Suppressor macrophage treated with lipopolysaccharide for 4 hours (primary cell): Measurements from ENCODE around the gene ATG101.

Source experiments
- DNase-seq: peaks from one replicate; pipeline ENCODE4 v3.0.0-alpha.2; 2020

The ATG101 gene

DNA sequence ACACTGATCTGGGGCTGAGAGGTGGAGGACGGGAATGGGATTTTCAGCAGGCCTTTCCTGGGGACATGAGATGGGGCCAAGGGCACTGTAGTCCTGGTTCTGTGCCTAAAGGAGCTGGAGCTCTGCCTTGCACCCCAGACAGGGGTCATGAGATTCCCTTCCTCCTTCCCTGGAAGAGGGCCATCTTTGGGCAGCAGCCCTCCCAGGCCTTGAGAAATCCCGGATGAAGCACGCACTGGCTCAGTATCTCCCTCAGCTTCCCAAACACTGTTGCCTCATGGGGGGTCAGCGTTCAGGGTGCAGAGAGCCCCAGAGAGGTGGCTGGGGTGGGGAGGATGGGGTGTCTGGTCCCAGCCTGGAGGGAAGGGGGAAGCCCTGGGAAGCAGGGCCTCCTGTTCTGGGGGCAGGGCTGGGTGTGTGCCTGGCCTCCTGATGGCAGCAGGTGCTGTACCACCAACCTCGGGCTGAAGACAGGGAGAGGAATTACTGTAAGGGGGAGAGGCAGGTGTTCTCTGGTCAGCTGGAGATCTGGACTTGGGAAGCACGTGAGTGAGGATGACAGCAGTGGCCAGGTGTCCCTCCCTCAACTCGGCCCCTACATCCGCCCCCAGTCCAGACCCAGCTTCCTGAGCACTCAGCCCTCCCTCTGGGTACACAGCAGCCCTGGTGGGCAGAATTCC is 26.9 kb upstream of the ATG101 start:
- no peak for DNase-seq

- no peak for DNase-seq
Observed at GRCh38 chr12:52043386-52044212, 26.2 kb upstream of the ATG101 start.

DNA sequence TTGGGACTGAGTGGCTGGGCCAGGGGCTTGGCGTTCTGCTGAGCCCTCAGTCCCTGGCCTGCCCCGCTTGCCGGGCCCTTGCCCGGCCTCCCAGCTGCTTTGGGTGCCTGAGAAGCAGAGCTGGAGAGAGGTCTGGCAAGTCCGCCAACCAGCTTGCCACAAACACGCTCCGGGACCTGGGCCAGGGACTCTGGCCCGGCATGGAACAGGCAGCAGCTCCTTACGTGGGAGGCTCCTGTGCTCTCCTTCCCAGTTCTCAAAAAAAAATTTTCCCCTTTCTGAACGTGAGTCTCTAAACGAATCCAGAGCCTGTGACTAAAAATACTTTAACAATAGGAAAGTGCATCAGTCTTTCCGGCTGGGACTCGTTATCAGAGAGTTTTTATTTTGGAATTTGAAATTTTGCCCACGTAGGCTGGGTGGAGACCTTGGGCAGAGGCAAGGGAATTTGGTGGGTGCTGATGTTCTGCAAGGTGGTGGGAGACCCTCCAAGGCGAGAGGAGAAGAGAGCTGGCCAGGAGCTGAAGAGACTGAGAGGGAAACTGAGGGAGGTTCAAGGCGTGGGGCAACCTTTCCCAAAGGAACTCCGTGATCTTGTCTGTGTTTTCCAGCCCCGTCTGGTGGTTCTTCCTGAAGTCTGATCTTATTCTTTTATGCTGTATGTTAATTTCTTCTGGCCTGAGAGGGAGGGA is 25.3 kb upstream of the ATG101 start:
- DNase-seq, result no peak

DNA sequence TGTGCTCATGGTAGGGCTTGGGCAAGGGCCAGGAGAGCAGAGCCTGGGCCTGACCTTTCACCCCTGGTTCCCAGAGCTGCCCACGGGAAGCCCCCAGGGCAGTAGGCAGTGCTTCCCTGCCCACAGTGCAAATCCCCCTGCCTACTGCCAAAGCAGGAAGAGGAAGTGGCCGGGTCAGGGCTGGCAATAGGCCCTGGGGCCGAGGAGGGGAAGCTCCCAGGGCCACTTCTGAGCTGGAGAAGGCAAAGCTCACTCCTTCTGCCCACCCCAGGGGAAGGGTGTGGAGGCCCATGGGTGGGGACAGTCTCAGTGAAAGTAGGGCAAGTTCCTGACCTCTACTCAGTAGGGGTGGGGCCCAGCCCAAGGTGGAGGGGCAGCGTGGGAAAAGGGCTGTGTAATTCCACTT is 24.0 kb upstream of the ATG101 start:
- DNase-seq, result peak; percentile 86

DNA sequence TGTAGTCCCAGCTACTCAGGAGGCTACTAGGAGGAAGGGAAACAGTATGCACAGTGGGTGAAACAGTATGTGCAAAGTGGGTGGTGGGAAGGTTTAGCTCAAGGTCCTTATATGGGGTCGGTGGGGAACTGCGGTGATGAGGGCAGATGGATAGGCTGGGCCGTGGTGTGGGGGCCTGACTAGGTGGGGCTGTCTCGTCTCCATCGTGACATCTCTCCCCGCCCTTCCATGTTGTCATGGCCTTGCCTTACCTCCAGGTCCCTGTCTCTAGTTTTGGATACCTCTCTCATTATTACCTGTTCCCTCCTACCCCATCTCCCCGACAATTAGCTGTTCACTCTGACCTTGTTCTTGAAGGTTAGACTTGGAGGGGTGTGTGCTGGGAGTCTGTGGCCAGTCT is 22.9 kb upstream of the ATG101 start:
- no peak for DNase-seq

- DNase-seq, result no peak
Observed at GRCh38 chr12:52049286-52049685, 20.5 kb upstream of the ATG101 start.

- no peak for DNase-seq
Observed at GRCh38 chr12:52049688-52050087, 20.1 kb upstream of the ATG101 start.

DNA sequence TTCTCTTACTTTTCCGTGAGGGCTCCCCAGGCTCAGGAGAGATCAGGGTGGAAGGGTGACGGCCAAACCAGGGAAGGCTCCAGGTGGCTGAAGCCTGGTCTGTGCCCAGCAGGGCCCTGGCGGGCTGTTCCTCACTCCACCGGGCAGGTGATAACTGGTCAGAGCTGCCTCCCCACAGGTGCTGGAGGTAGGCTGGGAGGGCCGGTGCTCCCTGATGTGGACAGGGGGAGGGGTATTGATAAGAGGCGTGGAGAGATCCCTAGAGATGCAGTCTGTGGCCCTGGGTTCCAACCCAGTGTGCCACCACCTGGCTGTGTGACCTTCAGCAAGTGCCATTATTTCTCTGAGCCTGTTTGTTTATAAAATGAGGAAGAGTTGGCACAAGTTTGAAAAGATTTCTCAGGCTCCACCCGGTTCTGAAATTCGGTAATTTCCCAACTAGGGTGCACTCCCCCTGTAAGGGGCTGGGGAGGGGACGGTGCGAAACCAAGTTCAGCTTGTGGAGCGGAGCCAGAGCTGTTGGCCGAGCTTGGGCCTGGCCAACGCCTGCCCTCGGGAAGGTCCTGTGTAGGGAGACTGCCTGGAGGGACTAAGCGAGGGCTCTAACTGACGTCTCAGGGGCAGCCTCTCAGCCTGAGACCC is 19.5 kb upstream of the ATG101 start:
- peak; percentile 76 for DNase-seq

- peak; percentile 97 for DNase-seq
Observed at GRCh38 chr12:52050758-52051541, 18.8 kb upstream of the ATG101 start, which contains the start of gene NR4A1. Gene NR4A1, plus strand, starts transcription at chr12:52051442. Its CDS starts 2,887 bp downstream, at chr12:52054329.

- no peak for DNase-seq
Observed at GRCh38 chr12:52052468-52053186, 17.2 kb upstream of the ATG101 start.

DNA sequence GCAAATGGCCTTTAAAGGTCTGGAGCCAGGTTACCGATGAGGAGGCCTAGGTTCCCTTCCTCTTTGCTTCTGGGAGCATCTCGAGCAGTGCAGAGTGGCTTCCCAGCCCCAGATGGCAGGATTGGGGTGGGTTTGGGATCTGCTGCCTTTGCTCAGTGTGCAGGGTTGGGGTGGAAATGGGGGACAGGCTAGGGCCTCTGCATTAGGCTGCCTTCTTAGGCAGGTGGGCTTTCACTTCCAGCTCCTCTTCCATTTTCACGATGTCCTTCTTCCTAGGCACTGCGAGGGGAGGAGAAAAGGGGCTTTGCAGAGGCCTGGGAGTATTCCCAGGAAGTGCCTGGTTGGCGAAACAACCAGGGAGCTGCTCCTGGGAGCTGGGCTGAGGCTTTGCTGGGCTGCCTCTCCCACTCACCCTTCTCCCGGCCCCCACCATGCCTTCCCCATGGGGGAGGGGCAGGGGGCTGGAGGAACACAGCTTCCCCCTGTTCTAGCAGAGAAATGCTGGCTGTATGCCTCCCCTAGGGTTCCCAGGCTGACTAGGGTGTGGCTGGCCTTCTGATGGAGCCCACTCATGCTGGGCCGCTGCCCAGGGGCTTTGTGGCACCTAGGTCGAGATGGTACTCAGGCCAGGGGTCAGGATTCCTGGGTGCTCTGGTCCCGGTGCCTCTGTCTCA is 16.1 kb upstream of the ATG101 start:
- DNase-seq, result no peak

GRCh38 chr12:52054231-52054832 is 15.4 kb upstream of the ATG101 start:
- no peak for DNase-seq

GRCh38 chr12:52054833-52055730 is 14.7 kb upstream of the ATG101 start:
- no peak for DNase-seq

- no peak for DNase-seq
Observed at GRCh38 chr12:52055731-52056711, 13.8 kb upstream of the ATG101 start.

GRCh38 chr12:52056801-52057637 is 12.8 kb upstream of the ATG101 start:
- DNase-seq, result no peak

DNA sequence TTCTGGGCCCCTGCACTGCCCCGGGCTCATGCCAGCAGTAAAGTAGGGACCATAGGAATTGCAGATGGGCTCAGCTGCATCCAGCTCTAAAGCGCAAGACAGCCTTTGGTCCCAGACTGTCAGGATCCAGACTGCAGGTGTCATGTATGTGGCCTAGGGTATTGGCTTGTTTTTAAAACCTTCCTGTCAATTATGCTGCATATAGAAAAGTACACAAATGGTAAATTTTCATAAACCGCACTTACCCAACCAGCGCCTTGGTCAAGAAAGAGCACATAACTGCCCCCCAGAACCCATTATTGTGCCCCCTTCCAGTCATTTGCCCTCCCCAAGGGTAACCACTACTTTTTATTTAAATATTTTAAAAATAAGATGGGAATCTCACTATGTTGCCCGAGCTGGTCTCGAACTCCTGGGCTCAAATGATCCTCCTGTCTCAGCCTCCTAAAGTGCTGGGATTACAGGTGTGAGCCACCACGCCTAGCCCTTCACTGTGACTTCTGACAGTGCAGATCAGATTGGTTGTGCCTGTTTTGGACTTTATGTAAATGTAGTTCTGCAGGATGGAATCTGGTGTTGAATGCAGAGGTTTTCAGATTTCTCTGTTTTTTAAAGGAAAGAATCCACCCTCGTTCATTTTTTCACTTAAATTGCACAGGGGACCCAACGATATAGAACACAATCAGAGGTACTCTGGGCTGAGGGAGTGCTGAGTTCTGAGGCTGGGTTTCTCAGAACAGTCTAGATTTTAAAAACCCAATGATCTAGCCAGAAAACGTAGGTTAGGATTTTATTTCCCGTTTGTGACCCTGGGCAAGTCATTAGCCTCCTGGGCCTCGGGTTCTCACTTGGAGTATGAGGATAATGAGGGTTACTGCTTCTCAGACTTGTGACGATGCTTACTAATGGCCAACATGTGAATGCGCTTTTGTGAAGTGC is 11.9 kb upstream of the ATG101 start:
- no peak for DNase-seq
